Breast epithelium (tissue), 4 donors: ENCODE results near the gene PPP4R1. TPM values are rescaled to one million over a fixed set of nuclear protein-coding genes. Genes with fewer than 3 reads are reported as not detected.

ENCODE experiments used
- DNase-seq, 2 donors: peaks; one replicate each; pipeline ENCODE4 v3.0.0-alpha.2; 2019; ENCODE audit warnings: low spot score in 2 of 2
- H3K27ac ChIP-seq, 2 donors: fragments of 200-600 bp; sonication (generic) in 1 of 2; one replicate each; pipeline ENCODE4 v1.5.1; 2016 to 2019; ENCODE audit warnings: mild to moderate bottlenecking in 1 of 2
- H3K27me3 ChIP-seq, 2 donors: fragments of 200-600 bp; sonication (generic) in 1 of 2; one replicate each; pipeline versions ENCODE4 v1.5.1 to v1.6.0; 2017 to 2019; ENCODE audit warnings: control low read depth in 1 of 2, mild to moderate bottlenecking in 1 of 2
- H3K36me3 ChIP-seq: fragments of 200-600 bp; one replicate; pipeline ENCODE4 v1.5.1; 2019
- H3K4me1 ChIP-seq, 2 donors: fragments of 200-600 bp; sonication (generic); one replicate each; pipeline ENCODE4 v1.5.1; 2016 to 2019; ENCODE audit warnings: control low read depth in 1 of 2
- H3K4me3 ChIP-seq, 3 donors: fragments of 200-600 bp; sonication (generic); 1 replicate in 2 of 3; 2 replicates in 1 of 3; pipeline ENCODE4 v1.5.1; 2016 to 2019; ENCODE audit warnings: mild to moderate bottlenecking in 3 of 3, moderate library complexity in 2 of 3
- H3K9me3 ChIP-seq, 2 donors: fragments of 200-600 bp; sonication (generic) in 1 of 2; one replicate each; pipeline ENCODE4 v1.5.1; 2016 to 2019; ENCODE audit warnings: control low read depth in 1 of 2
- CTCF ChIP-seq, 3 donors: fragments of 450-650 bp; IDR thresholded peaks; one replicate each; pipeline ENCODE4 v1.5.1; 2016 to 2017; ENCODE audit warnings: antibody characterized with exemption in 3 of 3, mild to moderate bottlenecking in 3 of 3, moderate library complexity in 3 of 3
- POLR2A ChIP-seq: fragments of 450-650 bp; IDR thresholded peaks from one replicate; pipeline ENCODE4 v1.6.1; 2016; ENCODE audit warnings: antibody characterized with exemption, mild to moderate bottlenecking, moderate library complexity
- POLR2AphosphoS5 ChIP-seq, 3 donors: sonication (generic); formaldehyde crosslinking; IDR thresholded peaks; one replicate each; pipeline ENCODE4 v1.6.1; 2017; ENCODE audit warnings: antibody characterized with exemption in 3 of 3
- intact Hi-C: fragments of 100-400 bp; cut with DNase I; formaldehyde crosslinking; loops from one replicate; pipeline ENCODE4 v1.15.1; 2023; ENCODE audit warnings: low total_unique reads
- total RNA-seq, 3 donors: library from RNA; depleted of rRNA; stranded (reverse); fragments of >200 nt; gene quantifications; one replicate each; pipeline ENCODE4 v1.1.0, GENCODE V29; 2016

Gene PPP4R1
- total RNA-seq, 3 donors from 2014 or later: 66.7 to 139 (median 93.4) TPM

- intact Hi-C loops: no loop called here
- H3K36me3 ChIP-seq: no peaks in the 10 kb centered on the region
- no peak for TF ChIP-seq CTCF (IDR thresholded peaks at IDR 0.05)
- TF ChIP-seq POLR2AphosphoS5 (IDR thresholded peaks at IDR 0.05): no peak
- no peak for TF ChIP-seq POLR2A
Measured at GRCh38 chr18:9507565-9508088, 106.7 kb downstream of the PPP4R1 start.

GRCh38 chr18:9506046-9506792 is 108.1 kb downstream of the PPP4R1 start:
- no peak overlapping the region for H3K27ac ChIP-seq
- no peaks in the 10 kb centered on the region for H3K36me3 ChIP-seq
- DNase-seq: no peak
- no peaks in the 10 kb centered on the region for H3K4me1 ChIP-seq
- no peak overlapping the region for H3K4me3 ChIP-seq
- no peaks in the 10 kb centered on the region for H3K27me3 ChIP-seq
- H3K9me3 ChIP-seq: peaks cover 0 to 6% of the 10 kb centered on the region in 2 donors
- no peak for TF ChIP-seq POLR2A
- TF ChIP-seq POLR2AphosphoS5 (IDR thresholded peaks at IDR 0.05): no peak
- no peak for TF ChIP-seq CTCF (IDR thresholded peaks at IDR 0.05)
- intact Hi-C loops: no loop called here

More at GRCh38 chr18:9507565-9508088, 106.7 kb downstream of the PPP4R1 start:
- H3K4me3 ChIP-seq: no peak overlapping the region
- no peaks in the 10 kb centered on the region for H3K27me3 ChIP-seq
- no peak for DNase-seq
- H3K4me1 ChIP-seq: no peaks in the 10 kb centered on the region
- no peak overlapping the region for H3K27ac ChIP-seq
- H3K9me3 ChIP-seq: peaks cover 0 to 3% of the 10 kb centered on the region in 2 donors

Other genes starting within 250 kb of the PPP4R1 start
- gene RALBP1, start 139.0 kb downstream of the PPP4R1 start, total RNA-seq: 10 to 100 TPM; 67.2 to 91.2 (median 82.2) TPM
- 100 to 1,000 TPM in 1 of 3 donors, 10 to 100 TPM in 2; 22.4 to 110 (median 32.4) TPM for gene RAB31, start 93.7 kb upstream of the PPP4R1 start, total RNA-seq